ENCODE data around the gene FAM227A.
"Not testable (repeated sequence)": the region's sequence is repeated elsewhere in the genome, so short reads cannot be mapped to it uniquely, and the experiment has no call there.

The FAM227A gene

GRCh38 chr22:38655519-38656255 lies 505 bp downstream of the FAM227A start:
- Histone ChIP-seq H3K27me3 (no peaks in the 10 kb centered on the region), H3K36me3 (no peaks in the 10 kb centered on the region), H3K4me3 (peak overlapping the region; percentile 76 to 78), H3K27ac (peak overlapping the region; percentile 81 to 85), H3K9me3 (no peaks in the 10 kb centered on the region), H3K4me1 (peaks cover 0 to 22% (median 14%) of the 10 kb centered on the region in 4 donors)
- TF ChIP-seq, protein P1, sequence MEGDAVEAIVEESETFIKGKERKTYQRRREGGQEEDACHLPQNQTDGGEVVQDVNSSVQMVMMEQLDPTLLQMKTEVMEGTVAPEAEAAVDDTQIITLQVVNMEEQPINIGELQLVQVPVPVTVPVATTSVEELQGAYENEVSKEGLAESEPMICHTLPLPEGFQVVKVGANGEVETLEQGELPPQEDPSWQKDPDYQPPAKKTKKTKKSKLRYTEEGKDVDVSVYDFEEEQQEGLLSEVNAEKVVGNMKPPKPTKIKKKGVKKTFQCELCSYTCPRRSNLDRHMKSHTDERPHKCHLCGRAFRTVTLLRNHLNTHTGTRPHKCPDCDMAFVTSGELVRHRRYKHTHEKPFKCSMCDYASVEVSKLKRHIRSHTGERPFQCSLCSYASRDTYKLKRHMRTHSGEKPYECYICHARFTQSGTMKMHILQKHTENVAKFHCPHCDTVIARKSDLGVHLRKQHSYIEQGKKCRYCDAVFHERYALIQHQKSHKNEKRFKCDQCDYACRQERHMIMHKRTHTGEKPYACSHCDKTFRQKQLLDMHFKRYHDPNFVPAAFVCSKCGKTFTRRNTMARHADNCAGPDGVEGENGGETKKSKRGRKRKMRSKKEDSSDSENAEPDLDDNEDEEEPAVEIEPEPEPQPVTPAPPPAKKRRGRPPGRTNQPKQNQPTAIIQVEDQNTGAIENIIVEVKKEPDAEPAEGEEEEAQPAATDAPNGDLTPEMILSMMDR (IDR thresholded peaks at IDR 0.05) = no peak
- intact Hi-C loops (cut with DNase I; ENCODE audit: low total_unique reads) = no loop called here
- DNase-seq = no peak

DNA sequence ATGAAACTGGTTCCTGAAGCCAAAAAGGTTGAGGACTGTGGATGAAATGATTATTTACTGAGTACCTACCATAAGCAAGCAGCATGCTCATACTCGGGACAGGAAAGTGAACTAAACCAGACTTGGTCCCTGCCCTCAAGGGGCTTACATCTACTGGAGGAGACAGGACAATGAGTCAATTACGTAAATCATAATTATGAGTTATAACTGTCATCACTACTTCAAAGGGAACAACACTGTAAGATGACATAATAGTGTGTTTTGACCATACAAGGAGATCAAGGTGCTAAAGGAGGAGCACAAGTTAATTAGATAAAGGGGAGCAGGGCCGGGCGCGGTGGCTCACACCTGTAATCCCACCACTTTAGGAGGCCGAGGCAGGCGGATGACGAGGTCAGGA lies 2.5 kb downstream of the FAM227A start:
- intact Hi-C loops (cut with DNase I; ENCODE audit: low total_unique reads) = no loop called here

DNA sequence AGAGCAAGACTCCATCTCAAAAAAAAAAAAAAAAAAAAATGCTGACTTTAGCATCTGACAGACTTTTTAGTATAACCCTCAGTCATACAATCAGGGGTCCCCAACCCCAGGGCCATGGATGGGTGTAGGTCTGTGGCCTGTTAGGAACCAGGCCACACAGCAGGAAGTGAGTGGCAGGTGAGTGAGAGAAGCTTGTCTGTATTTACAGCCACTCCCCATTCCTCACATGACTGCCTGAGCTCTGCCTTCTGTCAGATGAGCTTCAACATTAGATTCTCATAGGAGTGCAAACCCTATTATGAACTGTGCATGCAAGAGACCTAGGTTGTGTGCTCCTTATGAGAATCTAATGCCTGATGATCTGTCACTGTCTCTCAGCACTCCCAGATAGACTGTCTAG lies 3.3 kb downstream of the FAM227A start:
- TF ChIP-seq, protein P1 (IDR thresholded peaks at IDR 0.05) = no peak
- Histone ChIP-seq H3K27me3 (no peaks in the 10 kb centered on the region), H3K9me3 (no peaks in the 10 kb centered on the region), H3K4me1 (peaks cover 0 to 14% (median 10%) of the 10 kb centered on the region in 4 donors), H3K4me3 (no peak overlapping the region), H3K27ac (no peak overlapping the region), H3K36me3 (no peaks in the 10 kb centered on the region)
- intact Hi-C loops (cut with DNase I; ENCODE audit: low total_unique reads) = no loop called here
- no peak for DNase-seq

More for the DNA sequence above, 2.5 kb downstream of the FAM227A start:
- Histone ChIP-seq H3K36me3 (no peaks in the 10 kb centered on the region), H3K4me3 (no peak overlapping the region), H3K4me1 (peaks cover 0 to 20% (median 14%) of the 10 kb centered on the region in 4 donors), H3K9me3 (no peaks in the 10 kb centered on the region), H3K27me3 (no peaks in the 10 kb centered on the region), H3K27ac (no peak overlapping the region)
- TF ChIP-seq, protein P1 (IDR thresholded peaks at IDR 0.05) = no peak
- no peak for DNase-seq

DNA sequence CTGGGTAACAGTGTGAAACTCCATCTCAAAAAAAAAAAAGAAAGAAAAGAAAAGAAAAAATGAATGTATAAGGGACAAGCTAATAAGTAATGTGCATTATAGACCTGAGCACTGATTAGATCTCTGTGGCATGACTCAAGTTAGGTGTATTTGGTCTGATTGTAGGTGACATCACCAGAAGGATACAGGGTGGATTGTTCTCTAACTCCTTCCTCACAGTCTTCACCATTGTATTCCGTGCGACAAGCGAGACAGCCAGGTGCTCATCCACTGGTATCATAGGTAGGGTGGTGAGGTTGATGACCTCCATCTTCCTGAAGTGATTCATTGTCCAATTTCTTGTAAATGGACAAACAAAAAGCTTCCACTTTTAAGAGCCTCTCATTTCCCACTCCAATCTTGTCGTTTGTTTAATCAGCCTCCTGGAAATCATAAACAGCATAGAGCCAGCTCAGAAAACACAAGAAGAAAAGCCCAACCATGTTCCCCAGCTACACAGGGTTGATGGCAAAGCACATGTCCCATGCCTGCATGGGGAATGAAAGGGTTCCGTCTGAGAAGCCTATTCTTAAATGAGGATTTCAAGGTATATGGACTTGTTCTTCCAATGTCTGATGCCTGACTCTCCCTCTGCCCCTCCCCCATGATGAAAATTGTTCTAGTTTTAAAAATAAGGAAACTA lies 6.2 kb downstream of the FAM227A start:
- TF ChIP-seq, protein P1 (IDR thresholded peaks at IDR 0.05) = no peak
- Histone ChIP-seq H3K9me3 (no peaks in the 10 kb centered on the region), H3K4me3 (no peak overlapping the region), H3K4me1 (no peaks in the 10 kb centered on the region), H3K27ac (no peak overlapping the region), H3K36me3 (peaks cover 0 to 7% (median 0%) of the 10 kb centered on the region in 3 donors), H3K27me3 (no peaks in the 10 kb centered on the region)
- intact Hi-C loops (cut with DNase I; ENCODE audit: low total_unique reads) = no loop called here
- DNase-seq = no peak

DNA sequence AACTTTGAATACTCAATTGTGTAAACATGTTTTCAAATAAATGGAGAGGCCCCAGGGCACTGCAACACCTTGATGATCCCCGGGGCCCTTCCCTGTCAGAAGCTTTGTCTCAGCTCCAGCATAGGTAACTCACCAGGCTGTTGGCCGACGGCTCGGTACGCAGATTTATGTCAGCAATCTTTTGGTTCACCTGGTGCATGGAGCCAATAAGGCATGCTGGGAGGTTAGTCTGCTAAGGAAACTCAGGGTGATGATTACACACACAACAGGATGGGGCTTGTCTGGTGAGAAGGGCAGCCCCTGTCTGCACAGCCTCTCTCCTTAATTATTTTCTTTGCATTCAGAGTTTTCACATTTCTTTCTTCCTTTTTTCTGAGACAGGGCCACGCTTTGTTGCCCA lies 10.8 kb downstream of the FAM227A start:
- Histone ChIP-seq H3K27ac (no peak overlapping the region), H3K4me3 (no peak overlapping the region), H3K36me3 (peaks cover 0 to 11% (median 0%) of the 10 kb centered on the region in 3 donors), H3K9me3 (no peaks in the 10 kb centered on the region), H3K4me1 (no peaks in the 10 kb centered on the region), H3K27me3 (no peaks in the 10 kb centered on the region)
- intact Hi-C loops (cut with DNase I; ENCODE audit: low total_unique reads) = no loop called here
- no peak for DNase-seq
- TF ChIP-seq, protein P1 (IDR thresholded peaks at IDR 0.05) = no peak

- H3K36me3 ChIP-seq = peaks cover 0 to 11% (median 0%) of the 10 kb centered on the region in 3 donors
- intact Hi-C loops (cut with DNase I; ENCODE audit: low total_unique reads); H3K4me1 ChIP-seq; H3K4me3 ChIP-seq; H3K9me3 ChIP-seq; H3K27me3 ChIP-seq; H3K27ac ChIP-seq; DNase-seq: not testable (repeated sequence)
These were observed 11.9 kb downstream of the FAM227A start for GRCh38 chr22:38644245-38644644.
